ENCODE data around the gene OR1M1. TPM values are rescaled to one million over a fixed set of nuclear protein-coding genes. Genes with fewer than 3 reads are reported as not detected.

OR1M1 gene
- polyA plus RNA-seq, 3 donors: not detected

GRCh38 chr19:9039728-9040127 is 47.1 kb upstream of the OR1M1 start:
- Histone ChIP-seq H3K27me3 (ENCODE audit: control insufficient read depth in 2 of 2, insufficient read depth in 2 of 2, low read length in 2 of 2) (no peaks in the 10 kb centered on the region), H3K27ac (ENCODE audit: low read depth in 1 of 2, low read length in 2 of 2) (no peak overlapping the region), H3K4me3 (replicated peaks in 1 of 3; ENCODE audit: low read depth in 2 of 3, low read length in 3 of 3) (no peak overlapping the region), H3K9ac (ENCODE audit: insufficient read depth, low read length, poor library complexity, severe bottlenecking) (no peak overlapping the region), H3K4me1 (ENCODE audit: control insufficient read depth in 1 of 2, insufficient read depth in 2 of 2, low read length in 2 of 2) (no peaks in the 10 kb centered on the region), H3K79me2 (ENCODE audit: insufficient read depth, low read length) (no peaks in the 10 kb centered on the region), H3K4me2 (replicated peaks; ENCODE audit: extremely low read depth, low read length, poor library complexity, severe bottlenecking) (no peak overlapping the region), H4K20me1 (ENCODE audit: insufficient read depth, low read length) (no peaks in the 10 kb centered on the region), H2AFZ (ENCODE audit: insufficient read depth, low read depth, low read length, poor library complexity, severe bottlenecking) (no peak overlapping the region), H3K9me3 (replicated peaks in 1 of 2; ENCODE audit: control insufficient read depth in 1 of 2, insufficient read depth in 1 of 2, low read length in 2 of 2) (no peaks in the 10 kb centered on the region), H3K36me3 (replicated peaks in 1 of 2; ENCODE audit: control insufficient read depth in 1 of 2, insufficient read depth in 2 of 2, low read length in 2 of 2) (no peaks in the 10 kb centered on the region)
- intact Hi-C loops (cut with micrococcal nuclease): no loop called here
- peaks cover 4 to 8% (median 6%) of the 10 kb centered on the region in 3 donors for H3K27me3 Mint-ChIP-seq (ENCODE audit: low read depth in 3 of 3)
- TF ChIP-seq, protein P1, sequence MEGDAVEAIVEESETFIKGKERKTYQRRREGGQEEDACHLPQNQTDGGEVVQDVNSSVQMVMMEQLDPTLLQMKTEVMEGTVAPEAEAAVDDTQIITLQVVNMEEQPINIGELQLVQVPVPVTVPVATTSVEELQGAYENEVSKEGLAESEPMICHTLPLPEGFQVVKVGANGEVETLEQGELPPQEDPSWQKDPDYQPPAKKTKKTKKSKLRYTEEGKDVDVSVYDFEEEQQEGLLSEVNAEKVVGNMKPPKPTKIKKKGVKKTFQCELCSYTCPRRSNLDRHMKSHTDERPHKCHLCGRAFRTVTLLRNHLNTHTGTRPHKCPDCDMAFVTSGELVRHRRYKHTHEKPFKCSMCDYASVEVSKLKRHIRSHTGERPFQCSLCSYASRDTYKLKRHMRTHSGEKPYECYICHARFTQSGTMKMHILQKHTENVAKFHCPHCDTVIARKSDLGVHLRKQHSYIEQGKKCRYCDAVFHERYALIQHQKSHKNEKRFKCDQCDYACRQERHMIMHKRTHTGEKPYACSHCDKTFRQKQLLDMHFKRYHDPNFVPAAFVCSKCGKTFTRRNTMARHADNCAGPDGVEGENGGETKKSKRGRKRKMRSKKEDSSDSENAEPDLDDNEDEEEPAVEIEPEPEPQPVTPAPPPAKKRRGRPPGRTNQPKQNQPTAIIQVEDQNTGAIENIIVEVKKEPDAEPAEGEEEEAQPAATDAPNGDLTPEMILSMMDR (IDR thresholded peaks at IDR 0.05): no peak
- no peaks in the 10 kb centered on the region for H3K4me1 Mint-ChIP-seq
- DNase-seq: no peak
- H3K4me3 Mint-ChIP-seq: no peak overlapping the region
- no peaks in the 10 kb centered on the region for H3K36me3 Mint-ChIP-seq
- peaks cover 0 to 5% (median 0%) of the 10 kb centered on the region in 7 donors for H3K9me3 Mint-ChIP-seq
- WGBS (ENCODE audit: insufficient coverage): 82% methylated on average over 2 of the region's 5 CpGs
- no peak overlapping the region for H3K27ac Mint-ChIP-seq

DNA sequence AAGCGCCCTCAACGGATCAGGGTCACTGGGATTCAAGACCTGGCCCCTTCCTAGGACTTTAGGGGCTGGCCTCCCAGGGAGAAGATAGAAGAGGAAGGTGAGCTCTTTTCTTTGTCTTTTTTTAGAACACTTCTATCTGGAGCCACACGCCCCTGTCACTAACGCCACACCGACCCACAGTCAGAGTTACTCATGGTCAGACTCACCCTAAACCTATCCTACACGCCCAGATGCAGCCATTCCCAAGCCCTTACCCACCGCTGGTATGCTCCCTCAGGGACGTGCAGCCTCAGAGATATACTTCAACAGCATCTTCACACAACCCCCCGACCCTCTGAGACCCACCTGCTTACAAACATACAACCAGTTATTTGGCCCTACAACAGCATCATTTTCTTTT is 46.7 kb upstream of the OR1M1 start:
- no peak overlapping the region for H3K9ac ChIP-seq (ENCODE audit: insufficient read depth, low read length, poor library complexity, severe bottlenecking)
- Mint-ChIP-seq H3K27ac (no peak overlapping the region), H3K9me3 (peaks cover 0 to 5% (median 0%) of the 10 kb centered on the region in 7 donors), H3K4me1 (no peaks in the 10 kb centered on the region), H3K36me3 (no peaks in the 10 kb centered on the region), H3K27me3 (ENCODE audit: low read depth in 3 of 3) (peaks cover 4 to 9% (median 6%) of the 10 kb centered on the region in 3 donors), H3K4me3 (no peak overlapping the region)
- intact Hi-C loops (cut with micrococcal nuclease): no loop called here
- no peaks in the 10 kb centered on the region for H4K20me1 ChIP-seq (ENCODE audit: insufficient read depth, low read length)
- H3K27me3 ChIP-seq (ENCODE audit: control insufficient read depth in 2 of 2, insufficient read depth in 2 of 2, low read length in 2 of 2): no peaks in the 10 kb centered on the region
- H3K4me3 ChIP-seq (replicated peaks in 1 of 3; ENCODE audit: low read depth in 2 of 3, low read length in 3 of 3): no peak overlapping the region
- no peak overlapping the region for H3K27ac ChIP-seq (ENCODE audit: low read depth in 1 of 2, low read length in 2 of 2)
- TF ChIP-seq, protein P1 (IDR thresholded peaks at IDR 0.05): no peak
- no peak overlapping the region for H3K4me2 ChIP-seq (replicated peaks; ENCODE audit: extremely low read depth, low read length, poor library complexity, severe bottlenecking)
- H3K79me2 ChIP-seq (ENCODE audit: insufficient read depth, low read length): no peaks in the 10 kb centered on the region
- DNase-seq: no peak
- H2AFZ ChIP-seq (ENCODE audit: insufficient read depth, low read depth, low read length, poor library complexity, severe bottlenecking): no peak overlapping the region
- no peaks in the 10 kb centered on the region for H3K4me1 ChIP-seq (ENCODE audit: control insufficient read depth in 1 of 2, insufficient read depth in 2 of 2, low read length in 2 of 2)
- no peaks in the 10 kb centered on the region for H3K36me3 ChIP-seq (replicated peaks in 1 of 2; ENCODE audit: control insufficient read depth in 1 of 2, insufficient read depth in 2 of 2, low read length in 2 of 2)
- no peaks in the 10 kb centered on the region for H3K9me3 ChIP-seq (replicated peaks in 1 of 2; ENCODE audit: control insufficient read depth in 1 of 2, insufficient read depth in 1 of 2, low read length in 2 of 2)
- 72% methylated on average over 6 of the region's 9 CpGs for WGBS (ENCODE audit: insufficient coverage)

Measured in CD14-positive monocyte (primary cell).